ENCODE results near the gene EID1. TPM values are rescaled to one million over a fixed set of nuclear protein-coding genes. Genes with fewer than 3 reads are reported as not detected.

EID1 gene
- total RNA-seq, 1 donor from 2014 or later: 165 TPM

- H3K4me1 Mint-ChIP-seq (ENCODE audit: low read depth, unreplicated experiment): peaks cover 14% of the 10 kb centered on the region
- Histone ChIP-seq H3K9me3 (ENCODE audit: insufficient read depth, low read depth, low read length) (no peaks in the 10 kb centered on the region), H3K4me3 (ENCODE audit: insufficient read depth, low read depth, low read length) (no peak overlapping the region), H2AFZ (ENCODE audit: low read depth, low read length) (no peak overlapping the region), H3K79me2 (ENCODE audit: insufficient read depth, low read length) (no peaks in the 10 kb centered on the region), H3K27ac (ENCODE audit: low read depth, low read length) (no peak overlapping the region), H3K4me1 (ENCODE audit: insufficient read depth, low read length) (peaks cover 11% of the 10 kb centered on the region), H3K27me3 (ENCODE audit: insufficient read depth, low read length) (no peaks in the 10 kb centered on the region), H3K4me2 (ENCODE audit: low read length) (no peak overlapping the region), H3K36me3 (ENCODE audit: insufficient read depth, low read length) (no peaks in the 10 kb centered on the region), H4K20me1 (ENCODE audit: insufficient read depth, low read length) (no peaks in the 10 kb centered on the region), H3K9ac (ENCODE audit: low read length) (no peak overlapping the region)
- TF ChIP-seq EZH2 (IDR thresholded peaks at IDR 0.05; ENCODE audit: insufficient read depth, low read length): no peak
- TF ChIP-seq CTCF (IDR thresholded peaks at IDR 0.05; ENCODE audit: insufficient read depth, low read depth, low read length): no peak
- DNase-seq (ENCODE audit: low read depth) (no peak), FAIRE-seq (no peak)
- no peaks in the 10 kb centered on the region for H3K9me3 Mint-ChIP-seq (ENCODE audit: unreplicated experiment)
- no peaks in the 10 kb centered on the region for H3K27me3 Mint-ChIP-seq (ENCODE audit: low read depth, unreplicated experiment)
- no peak overlapping the region for H3K4me3 Mint-ChIP-seq (ENCODE audit: unreplicated experiment)
- no peak overlapping the region for H3K27ac Mint-ChIP-seq (ENCODE audit: unreplicated experiment)
- H3K36me3 Mint-ChIP-seq (ENCODE audit: low read depth, unreplicated experiment): no peaks in the 10 kb centered on the region
Measured at GRCh38 chr15:48899793-48900192, 21.9 kb downstream of the EID1 start.

- no peaks in the 10 kb centered on the region for H3K9me3 ChIP-seq (ENCODE audit: insufficient read depth, low read depth, low read length)
- no peak for DNase-seq (ENCODE audit: low read depth)
- H3K27ac ChIP-seq (ENCODE audit: low read depth, low read length): no peak overlapping the region
- H3K4me2 ChIP-seq (ENCODE audit: low read length): no peak overlapping the region
- no peak overlapping the region for H2AFZ ChIP-seq (ENCODE audit: low read depth, low read length)
- H3K36me3 Mint-ChIP-seq (ENCODE audit: low read depth, unreplicated experiment): no peaks in the 10 kb centered on the region
- TF ChIP-seq CTCF (IDR thresholded peaks at IDR 0.05; ENCODE audit: insufficient read depth, low read depth, low read length) (no peak), EZH2 (IDR thresholded peaks at IDR 0.05; ENCODE audit: insufficient read depth, low read length) (no peak)
- no peak overlapping the region for H3K4me3 Mint-ChIP-seq (ENCODE audit: unreplicated experiment)
- H3K4me3 ChIP-seq (ENCODE audit: insufficient read depth, low read depth, low read length): no peak overlapping the region
- H3K27ac Mint-ChIP-seq (ENCODE audit: unreplicated experiment): no peak overlapping the region
- no peaks in the 10 kb centered on the region for H3K4me1 ChIP-seq (ENCODE audit: insufficient read depth, low read length)
- H4K20me1 ChIP-seq (ENCODE audit: insufficient read depth, low read length): no peaks in the 10 kb centered on the region
- no peaks in the 10 kb centered on the region for H3K9me3 Mint-ChIP-seq (ENCODE audit: unreplicated experiment)
- H3K9ac ChIP-seq (ENCODE audit: low read length): no peak overlapping the region
- H3K79me2 ChIP-seq (ENCODE audit: insufficient read depth, low read length): no peaks in the 10 kb centered on the region
- no peaks in the 10 kb centered on the region for H3K27me3 ChIP-seq (ENCODE audit: insufficient read depth, low read length)
- no peaks in the 10 kb centered on the region for H3K27me3 Mint-ChIP-seq (ENCODE audit: low read depth, unreplicated experiment)
- FAIRE-seq: no peak
- no peaks in the 10 kb centered on the region for H3K4me1 Mint-ChIP-seq (ENCODE audit: low read depth, unreplicated experiment)
- H3K36me3 ChIP-seq (ENCODE audit: insufficient read depth, low read length): no peaks in the 10 kb centered on the region
Measured at GRCh38 chr15:48904758-48905157, 26.8 kb downstream of the EID1 start.

- no peak overlapping the region for H3K4me3 ChIP-seq (ENCODE audit: insufficient read depth, low read depth, low read length)
- no peak for TF ChIP-seq CTCF (IDR thresholded peaks at IDR 0.05; ENCODE audit: insufficient read depth, low read depth, low read length)
- no peak for TF ChIP-seq EZH2 (IDR thresholded peaks at IDR 0.05; ENCODE audit: insufficient read depth, low read length)
- FAIRE-seq (no peak), DNase-seq (ENCODE audit: low read depth) (no peak)
- no peaks in the 10 kb centered on the region for H4K20me1 ChIP-seq (ENCODE audit: insufficient read depth, low read length)
- H3K4me2 ChIP-seq (ENCODE audit: low read length): no peak overlapping the region
- Mint-ChIP-seq H3K27me3 (ENCODE audit: low read depth, unreplicated experiment) (no peaks in the 10 kb centered on the region), H3K4me3 (ENCODE audit: unreplicated experiment) (no peak overlapping the region), H3K36me3 (ENCODE audit: low read depth, unreplicated experiment) (no peaks in the 10 kb centered on the region), H3K4me1 (ENCODE audit: low read depth, unreplicated experiment) (no peaks in the 10 kb centered on the region), H3K27ac (ENCODE audit: unreplicated experiment) (no peak overlapping the region), H3K9me3 (ENCODE audit: unreplicated experiment) (no peaks in the 10 kb centered on the region)
- no peak overlapping the region for H3K9ac ChIP-seq (ENCODE audit: low read length)
- H3K36me3 ChIP-seq (ENCODE audit: insufficient read depth, low read length): no peaks in the 10 kb centered on the region
- no peak overlapping the region for H2AFZ ChIP-seq (ENCODE audit: low read depth, low read length)
- H3K9me3 ChIP-seq (ENCODE audit: insufficient read depth, low read depth, low read length): no peaks in the 10 kb centered on the region
- no peak overlapping the region for H3K27ac ChIP-seq (ENCODE audit: low read depth, low read length)
- H3K4me1 ChIP-seq (ENCODE audit: insufficient read depth, low read length): no peaks in the 10 kb centered on the region
- H3K27me3 ChIP-seq (ENCODE audit: insufficient read depth, low read length): no peaks in the 10 kb centered on the region
- H3K79me2 ChIP-seq (ENCODE audit: insufficient read depth, low read length): no peaks in the 10 kb centered on the region
Measured at GRCh38 chr15:48905216-48905615, 27.3 kb downstream of the EID1 start.
